GM21786 (cell line): ENCODE results near the gene TUBB.
A peak's percentile ranks its signal among the peaks of the same experiment; 100 is the strongest.

Source experiments
- ATAC-seq: cut with Tn5 transposase; IDR thresholded peaks from one replicate; pipeline ENCODE4 v1.9.1; 2021; ENCODE audit not compliant: unreplicated experiment

The TUBB gene

DNA sequence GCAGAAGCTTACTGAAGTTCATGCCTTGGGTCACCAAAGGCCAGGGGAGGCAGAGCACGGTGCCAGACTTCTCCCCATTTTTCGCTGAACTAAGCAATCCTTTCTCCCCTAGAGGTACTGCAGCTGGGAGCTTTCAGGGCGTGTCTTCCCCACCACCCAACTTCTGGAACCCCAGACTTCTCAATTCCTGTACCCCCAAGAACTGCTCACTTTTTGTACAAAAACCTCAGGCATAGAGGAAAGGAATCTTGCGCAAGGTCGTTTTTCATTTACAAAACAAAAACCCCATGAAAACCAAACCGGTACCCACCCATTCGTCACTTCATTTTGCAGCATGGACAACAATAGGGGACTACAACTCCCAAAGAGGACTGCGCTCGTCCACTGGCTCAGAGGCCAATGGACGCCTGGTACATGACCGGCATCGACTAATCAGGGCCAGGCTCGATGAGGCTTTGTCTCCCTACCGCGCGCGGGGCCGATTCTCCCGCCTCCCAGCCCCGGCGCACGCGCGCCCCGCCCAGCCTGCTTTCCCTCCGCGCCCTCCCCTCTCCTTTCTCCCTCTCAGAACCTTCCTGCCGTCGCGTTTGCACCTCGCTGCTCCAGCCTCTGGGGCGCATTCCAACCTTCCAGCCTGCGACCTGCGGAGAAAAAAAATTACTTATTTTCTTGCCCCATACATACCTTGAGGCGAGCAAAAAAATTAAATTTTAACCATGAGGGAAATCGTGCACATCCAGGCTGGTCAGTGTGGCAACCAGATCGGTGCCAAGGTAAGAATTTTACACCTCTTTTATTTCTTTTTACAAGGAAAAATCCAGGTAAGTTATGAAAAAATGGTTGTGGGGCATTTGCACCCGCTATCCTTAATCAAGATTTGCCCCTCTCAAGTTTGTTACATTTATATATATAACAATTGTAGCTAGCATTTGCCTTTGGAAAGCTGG is at the start of gene TUBB:
Gene TUBB (plus strand): TSS at position 562 of the 947 bp plus-strand sequence. CDS start 155 bp downstream, at position 717.
- peak; percentile 43 for ATAC-seq

DNA sequence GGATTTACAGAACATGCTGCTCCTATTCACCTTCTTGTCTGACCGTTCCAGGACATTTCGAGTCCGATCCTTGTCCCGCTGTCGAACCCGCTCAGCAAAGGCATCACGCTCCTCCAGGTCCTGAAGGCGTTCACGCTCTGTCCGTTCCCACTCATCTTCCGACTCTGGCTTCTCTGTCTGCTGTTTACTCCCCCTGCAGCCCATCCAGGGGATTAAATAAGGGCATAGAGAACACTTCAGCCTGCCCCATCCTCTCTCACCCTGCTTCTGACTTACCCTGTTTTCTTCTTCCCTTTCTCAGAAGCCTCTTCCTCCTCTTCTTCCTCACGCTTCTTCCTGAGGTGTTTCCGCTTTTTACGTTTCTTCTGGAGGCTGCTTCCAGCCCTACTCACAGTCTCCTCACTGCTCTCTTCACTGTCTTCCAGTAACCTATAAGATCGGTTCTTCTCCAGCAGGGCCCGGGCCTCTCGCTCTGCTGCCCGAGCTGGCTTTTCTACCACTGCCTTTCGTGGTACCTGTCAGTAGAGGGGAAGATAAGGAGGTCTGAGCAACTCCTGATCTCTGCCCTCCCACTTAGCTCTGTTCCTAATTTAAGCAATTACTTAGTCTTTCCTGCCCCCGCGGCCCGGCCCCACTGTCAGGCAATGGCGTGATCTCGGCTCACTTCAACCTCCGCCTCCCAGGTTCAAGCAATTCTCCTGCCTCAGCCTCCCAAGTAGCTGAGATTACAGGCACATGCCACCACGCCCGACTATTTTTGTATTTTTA is 49.2 kb upstream of the TUBB start:
- ATAC-seq, result no peak

DNA sequence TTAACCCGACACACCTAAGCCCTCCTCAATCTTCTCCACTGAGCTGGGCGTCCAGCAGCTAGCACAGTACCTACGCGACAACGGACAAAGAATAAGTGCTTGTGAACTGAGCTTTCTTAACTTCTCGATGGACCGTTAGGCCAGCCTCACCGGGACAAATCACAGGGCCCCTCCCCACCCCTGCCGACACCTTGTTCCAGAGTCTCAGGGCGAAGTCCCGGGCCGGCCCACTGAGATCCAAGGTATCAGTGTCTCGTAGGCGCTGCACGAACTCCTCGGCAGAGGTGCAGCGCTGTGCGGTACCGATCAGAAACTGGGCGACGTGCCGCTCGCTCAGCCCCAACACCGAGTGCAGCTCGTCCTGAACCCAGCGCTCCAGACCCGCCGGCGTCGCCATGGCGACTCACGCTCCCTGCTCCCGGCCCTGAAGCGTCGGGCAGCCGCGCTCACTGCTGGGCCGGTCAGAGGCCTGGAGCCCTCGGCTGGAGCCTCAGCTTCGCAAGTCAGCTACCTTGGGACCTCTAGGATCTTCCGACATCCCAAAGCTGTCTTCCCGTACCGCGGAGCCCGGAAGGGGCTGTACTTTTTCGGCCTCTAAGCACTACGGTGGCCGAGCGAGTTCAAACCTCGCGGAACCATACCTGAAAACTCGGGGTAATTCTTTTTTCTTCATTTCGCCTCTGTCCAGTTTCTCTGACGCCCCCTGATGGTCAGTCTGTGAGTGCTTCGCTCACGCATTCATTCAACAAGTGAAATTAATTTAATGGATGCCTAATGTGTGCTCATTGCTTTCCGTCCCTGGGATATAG is 47.5 kb upstream of the TUBB start, which contains the start of gene DHX16:
Gene DHX16 (minus strand): TSS at position 562 of the 809 bp plus-strand sequence. CDS start 165 bp downstream, at position 397.
- ATAC-seq, result peak; percentile 80

DNA sequence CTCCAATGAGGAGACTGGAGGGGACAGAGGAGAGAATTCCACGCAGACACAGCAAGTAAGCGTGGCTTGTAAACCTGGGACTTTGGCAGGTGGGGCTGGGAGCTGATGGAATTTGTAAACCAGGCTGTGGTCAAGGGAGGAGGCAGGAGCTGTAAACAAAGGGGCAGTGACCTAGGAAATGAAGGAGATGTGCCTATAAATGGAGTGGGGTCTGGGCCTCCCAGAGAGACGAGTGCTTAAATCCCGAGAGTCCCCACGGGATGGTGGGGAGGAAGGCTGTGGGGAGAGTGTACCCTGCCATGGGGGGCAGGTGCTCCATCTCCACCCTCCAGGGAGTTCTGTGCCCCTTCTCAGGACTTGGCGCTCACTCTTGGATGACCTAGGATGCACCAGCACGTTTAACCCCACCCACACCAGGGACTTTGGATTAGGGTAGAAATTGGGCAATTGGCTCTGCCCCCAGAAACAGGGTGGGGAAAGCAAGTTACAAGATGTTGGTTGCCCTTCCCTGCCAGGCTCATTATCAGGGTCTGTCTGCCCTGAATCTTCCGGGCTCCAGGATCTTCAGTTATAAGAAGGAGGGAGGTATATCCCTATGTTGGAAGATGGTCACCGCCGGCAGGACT is 43.4 kb upstream of the TUBB start:
- no peak for ATAC-seq

DNA sequence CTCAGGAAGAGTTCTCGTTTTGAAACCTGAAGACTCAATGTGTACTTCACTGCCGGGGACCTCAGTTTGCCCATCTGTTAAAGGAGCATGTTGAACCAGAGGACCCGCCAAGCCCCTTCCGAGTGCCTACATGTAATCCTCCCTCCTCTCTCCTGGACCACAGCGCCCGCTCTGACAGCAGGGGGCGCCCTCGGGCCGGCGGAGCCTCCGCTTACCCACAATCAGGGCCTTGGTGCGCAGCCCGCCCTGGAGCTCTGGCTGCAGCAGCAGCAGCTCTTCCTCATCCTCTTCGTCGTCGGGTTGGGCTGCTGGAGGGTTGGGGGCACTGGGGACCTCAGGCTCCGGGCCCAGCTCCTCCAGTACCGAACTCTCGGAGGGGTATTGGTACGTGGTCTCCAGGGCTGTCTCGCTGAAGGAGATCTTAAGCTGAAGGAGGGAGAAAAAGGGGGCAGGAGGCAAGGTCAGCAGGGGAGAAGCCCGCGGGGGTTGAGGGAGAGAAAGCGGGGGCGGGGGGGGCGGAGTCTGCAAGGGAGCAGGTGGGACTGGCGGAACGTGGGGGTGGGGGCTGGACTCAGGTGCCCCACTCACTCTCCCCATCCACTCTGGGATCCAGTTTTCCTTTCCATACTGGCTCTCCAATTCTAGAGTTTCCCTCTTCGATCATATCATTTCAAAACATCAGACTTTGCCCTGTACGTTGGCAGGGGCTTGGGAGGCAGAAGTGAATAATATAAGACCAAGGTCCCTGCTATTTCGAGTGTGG is 41.0 kb upstream of the TUBB start:
- no peak for ATAC-seq

DNA sequence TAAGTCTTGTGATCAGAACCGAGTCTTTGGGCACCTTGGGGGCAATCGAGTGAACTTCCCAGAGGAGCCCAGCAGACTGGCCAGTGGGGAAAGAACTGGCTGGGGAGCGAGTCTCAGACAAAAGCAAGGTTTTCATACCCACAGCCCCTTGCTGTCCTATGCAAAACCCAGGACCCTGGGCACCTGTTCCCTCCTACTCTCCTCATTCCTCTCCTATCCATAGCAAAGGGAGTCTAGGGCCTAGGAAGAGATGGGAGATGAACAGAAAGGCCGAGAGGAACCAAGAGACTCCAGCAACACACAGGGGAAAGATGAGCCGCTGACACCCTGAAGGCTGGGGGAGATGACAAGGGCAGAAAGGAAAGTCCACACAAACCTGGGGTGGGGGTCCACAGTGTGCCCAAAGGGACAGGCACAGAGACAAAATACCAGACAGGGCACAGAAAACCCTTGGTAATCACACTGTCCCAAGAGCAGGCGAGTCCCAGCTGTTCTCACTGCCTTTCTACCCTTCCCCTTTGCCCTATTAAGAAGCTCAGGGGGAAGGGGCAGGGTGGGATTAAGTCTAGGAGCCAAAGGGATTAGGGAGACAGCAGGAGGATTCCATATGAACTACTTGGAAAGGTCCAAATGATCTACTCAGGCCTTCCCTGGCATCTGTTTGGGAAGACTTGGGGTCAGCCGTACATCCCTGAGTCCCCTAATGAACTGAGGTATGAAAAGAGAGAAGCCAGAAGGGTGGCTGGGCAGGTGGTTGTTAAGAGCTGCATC is 40.2 kb upstream of the TUBB start:
- ATAC-seq, result no peak

DNA sequence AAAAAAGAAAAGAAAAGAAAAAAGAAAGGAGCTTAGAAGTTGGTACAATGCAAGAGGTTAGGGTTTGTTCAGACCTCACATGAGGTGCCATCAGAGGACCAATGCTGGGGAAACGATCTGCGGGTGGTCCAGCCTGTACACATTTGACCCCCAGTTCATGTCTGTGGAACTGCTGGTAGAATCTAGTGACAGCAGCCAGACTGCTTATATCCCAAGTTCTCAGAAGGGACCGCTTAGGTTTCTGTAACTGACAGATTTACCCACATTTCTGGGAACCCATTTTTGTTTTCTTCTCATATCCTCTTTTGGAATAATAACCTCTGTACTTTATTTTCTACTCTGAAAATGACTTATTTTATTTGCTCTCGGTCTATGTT is 38.4 kb upstream of the TUBB start:
- ATAC-seq, result no peak

- peak; percentile 44 for ATAC-seq
Observed at GRCh38 chr6:30682143-30683117, 37.7 kb upstream of the TUBB start.

DNA sequence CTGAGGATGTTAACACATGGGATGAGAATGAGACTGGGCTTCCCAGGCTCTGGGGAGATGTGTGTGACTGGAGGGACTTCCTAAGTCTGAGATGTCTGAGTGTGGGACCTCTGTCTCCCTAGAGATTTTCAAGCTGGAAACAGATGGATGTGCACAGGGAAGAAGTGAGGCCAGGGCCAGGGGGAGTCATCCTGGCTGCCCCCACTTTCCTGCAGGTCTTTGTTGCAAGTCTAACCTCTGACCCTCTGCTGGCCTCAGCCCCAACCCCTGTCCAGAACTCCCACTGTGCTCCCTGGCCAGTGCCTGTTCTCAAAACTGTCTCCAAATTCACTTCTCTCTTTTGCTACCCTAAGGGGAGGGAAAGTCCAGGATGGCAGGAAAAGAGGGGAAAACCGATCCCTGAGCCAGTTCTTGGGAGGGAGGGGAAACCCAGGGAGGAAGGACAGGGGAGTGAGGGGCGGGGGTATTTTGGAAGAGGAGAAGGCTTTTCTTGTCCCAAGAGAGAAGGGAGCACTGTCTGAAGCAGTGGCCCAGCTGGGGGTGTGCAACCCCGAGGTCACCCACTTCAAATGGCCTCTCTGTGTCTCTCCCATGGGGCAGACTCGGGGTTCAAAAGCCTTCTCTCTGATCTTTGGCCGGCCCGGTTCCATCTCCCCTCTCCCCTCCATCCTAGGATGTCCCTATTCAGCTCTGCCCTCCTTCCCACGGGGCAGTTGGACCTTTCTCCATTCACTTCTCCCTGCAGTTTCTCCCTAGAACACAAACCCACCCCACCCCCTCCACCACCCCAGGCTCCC is 36.8 kb upstream of the TUBB start:
- ATAC-seq, result no peak

GRCh38 chr6:30683980-30684338 is 36.2 kb upstream of the TUBB start:
- ATAC-seq, result no peak

- no peak for ATAC-seq
Observed at GRCh38 chr6:30684386-30685156, 35.6 kb upstream of the TUBB start.

- no peak for ATAC-seq
Observed at GRCh38 chr6:30685157-30686008, 34.8 kb upstream of the TUBB start.

DNA sequence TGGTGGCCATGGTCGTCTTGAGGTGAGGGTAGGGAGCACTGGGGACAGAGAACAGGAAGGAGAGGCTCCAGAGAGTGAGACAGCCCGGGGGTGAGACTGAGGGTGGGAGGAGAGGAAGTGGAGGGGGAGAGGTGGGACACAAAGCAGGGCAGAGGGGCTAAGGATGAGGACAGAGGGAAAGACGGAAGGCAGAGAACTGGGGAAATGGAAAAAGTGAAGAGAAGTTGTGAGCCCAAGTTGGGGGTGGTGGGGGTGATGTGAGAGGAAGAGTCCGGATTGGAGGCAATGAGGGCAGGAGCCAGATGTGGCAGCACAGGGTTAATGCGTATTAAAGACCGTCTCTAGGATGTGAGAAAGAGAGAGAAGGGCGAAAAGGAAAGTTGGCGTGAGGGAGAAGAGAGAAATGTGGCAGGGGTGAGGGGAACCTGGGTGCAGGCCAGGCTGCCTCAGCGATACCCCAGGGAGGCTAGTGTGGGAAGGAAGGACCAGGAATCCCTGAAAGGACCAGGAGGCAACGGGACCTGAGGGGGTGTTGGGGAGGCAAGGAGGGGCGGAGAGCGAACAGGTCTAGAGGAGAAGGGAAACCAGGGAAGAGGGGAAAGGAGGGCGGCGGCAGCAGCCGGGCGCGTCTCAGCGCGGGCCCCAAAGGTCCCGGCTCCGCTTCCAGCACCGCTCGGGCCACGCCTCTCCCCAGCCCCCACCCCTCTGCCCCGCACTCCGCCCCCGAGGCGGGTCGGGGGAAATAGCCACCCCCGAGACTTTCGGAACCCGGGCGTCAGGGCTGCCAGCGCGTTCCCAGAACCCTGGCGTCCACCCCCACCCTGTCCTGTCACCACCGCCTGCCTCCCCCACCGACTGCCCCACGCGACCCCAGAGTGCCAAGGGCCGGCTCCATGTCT is 33.9 kb upstream of the TUBB start, which contains the start of gene PPP1R18:
Gene PPP1R18 (minus strand): TSS at position 637 of the 899 bp plus-strand sequence. CDS start 627 bp downstream, at position 10.
- ATAC-seq, result no peak

DNA sequence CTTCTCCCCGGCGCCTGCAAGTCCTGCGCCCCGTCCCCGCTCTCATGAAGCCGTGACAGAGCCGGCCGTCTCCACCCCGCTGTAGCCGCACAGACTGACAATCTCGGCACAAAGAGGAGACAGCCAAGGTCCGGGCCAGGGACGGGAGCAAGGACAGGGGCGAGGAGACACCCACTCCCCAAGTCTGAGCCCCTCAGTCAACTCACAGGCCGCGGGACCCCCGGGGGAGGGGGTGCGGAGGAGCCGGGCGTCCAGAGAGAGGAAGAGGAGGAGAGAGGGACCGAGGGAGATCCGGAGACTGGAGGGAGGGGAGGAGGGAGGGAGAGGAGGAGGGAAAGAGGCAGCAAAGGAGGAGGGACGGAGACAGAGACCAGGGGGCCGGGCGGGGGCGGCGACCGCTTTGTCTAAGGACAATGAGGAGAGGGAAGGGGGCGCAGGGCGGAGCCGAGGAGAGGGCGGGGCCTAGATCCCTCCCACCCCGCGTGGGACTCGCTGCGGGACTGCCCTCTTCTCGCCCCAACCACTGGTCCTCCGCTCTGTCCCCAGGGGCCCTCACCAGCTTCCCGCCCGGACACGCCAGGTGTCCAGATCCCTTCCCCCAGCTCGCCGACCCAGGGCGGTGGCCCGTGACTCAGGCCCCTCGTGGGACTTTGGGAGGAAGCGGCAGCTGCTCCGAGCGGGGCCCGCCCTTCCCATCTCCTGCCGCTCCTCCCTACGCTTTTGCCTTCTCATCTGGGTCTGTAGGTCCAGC is 33.1 kb upstream of the TUBB start:
- peak; percentile 48 for ATAC-seq
